ENCODE measurements around the gene PRDM15.

The PRDM15 gene

GRCh38 chr21:41857771-41858300, 21.3 kb downstream of the PRDM15 start:
- TF ChIP-seq CTCF (IDR thresholded peaks at IDR 0.05), result no peak

GRCh38 chr21:41856572-41856971, 22.6 kb downstream of the PRDM15 start:
- H3K4me1 Mint-ChIP-seq, result peaks cover 19% of the 10 kb centered on the region
- no peak for TF ChIP-seq CTCF (IDR thresholded peaks at IDR 0.05)
- no peaks in the 10 kb centered on the region for H3K9me3 Mint-ChIP-seq
- peaks cover 38% of the 10 kb centered on the region for H3K36me3 Mint-ChIP-seq (ENCODE audit: low read depth)
- peak overlapping the region; percentile 26 for H3K27ac Mint-ChIP-seq
- no peak for DNase-seq
- H3K27me3 Mint-ChIP-seq (ENCODE audit: low read depth, poor library complexity), result no peaks in the 10 kb centered on the region
- H3K4me3 Mint-ChIP-seq, result no peak overlapping the region

More at GRCh38 chr21:41857771-41858300, 21.3 kb downstream of the PRDM15 start:
- Mint-ChIP-seq H3K4me3 (no peak overlapping the region), H3K27ac (peak overlapping the region; percentile 37), H3K4me1 (peaks cover 27% of the 10 kb centered on the region), H3K9me3 (no peaks in the 10 kb centered on the region), H3K36me3 (ENCODE audit: low read depth) (peaks cover 34% of the 10 kb centered on the region), H3K27me3 (ENCODE audit: low read depth, poor library complexity) (no peaks in the 10 kb centered on the region)
- no peak for DNase-seq

GRCh38 chr21:41854426-41854995, 24.6 kb downstream of the PRDM15 start:
- H3K9me3 Mint-ChIP-seq, result no peaks in the 10 kb centered on the region
- DNase-seq, result no peak
- peaks cover 16% of the 10 kb centered on the region for H3K4me1 Mint-ChIP-seq
- H3K27ac Mint-ChIP-seq, result no peak overlapping the region
- H3K4me3 Mint-ChIP-seq, result no peak overlapping the region
- H3K27me3 Mint-ChIP-seq (ENCODE audit: low read depth, poor library complexity), result no peaks in the 10 kb centered on the region
- TF ChIP-seq CTCF (IDR thresholded peaks at IDR 0.05), result no peak
- peaks cover 52% of the 10 kb centered on the region for H3K36me3 Mint-ChIP-seq (ENCODE audit: low read depth)

GRCh38 chr21:41852929-41853320, 26.2 kb downstream of the PRDM15 start:
- Mint-ChIP-seq H3K4me3 (no peak overlapping the region), H3K36me3 (ENCODE audit: low read depth) (peaks cover 56% of the 10 kb centered on the region), H3K9me3 (no peaks in the 10 kb centered on the region), H3K27ac (peak overlapping the region; percentile 59), H3K4me1 (peaks cover 16% of the 10 kb centered on the region), H3K27me3 (ENCODE audit: low read depth, poor library complexity) (no peaks in the 10 kb centered on the region)
- no peak for DNase-seq
- no peak for TF ChIP-seq CTCF (IDR thresholded peaks at IDR 0.05)

GRCh38 chr21:41852151-41852928, 26.8 kb downstream of the PRDM15 start:
- Mint-ChIP-seq H3K27me3 (ENCODE audit: low read depth, poor library complexity) (no peaks in the 10 kb centered on the region), H3K4me3 (no peak overlapping the region), H3K4me1 (peaks cover 16% of the 10 kb centered on the region), H3K27ac (peak overlapping the region; percentile 59), H3K36me3 (ENCODE audit: low read depth) (peaks cover 51% of the 10 kb centered on the region), H3K9me3 (no peaks in the 10 kb centered on the region)
- no peak for TF ChIP-seq CTCF (IDR thresholded peaks at IDR 0.05)
- DNase-seq, result no peak

Measured in nephron progenitor cell (in vitro differentiated cells).